Ovary (tissue), 9 donors: Measurements from ENCODE around the gene MUC12. TPM values are rescaled to one million over a fixed set of nuclear protein-coding genes. Genes with fewer than 3 reads are reported as not detected.
"Not testable (repeated sequence)": the region's sequence is repeated elsewhere in the genome, so short reads cannot be mapped to it uniquely, and the experiment has no call there.

ENCODE experiments used
- DNase-seq, 5 donors: peaks; one replicate each; pipeline ENCODE4 v3.0.0-alpha.2; 2019 to 2020
- H3K27ac ChIP-seq, 2 donors: fragments of 200-600 bp; one replicate each; pipeline versions ENCODE4 v1.5.1 to v1.8.0; 2019 to 2022
- H3K27me3 ChIP-seq: fragments of 200-600 bp; one replicate; pipeline ENCODE4 v1.8.0; 2022
- H3K36me3 ChIP-seq: fragments of 200-600 bp; sonication (generic); one replicate; pipeline ENCODE4 v1.5.1; 2019
- H3K4me1 ChIP-seq: one replicate; pipeline ENCODE4 v1.8.1; 2013; ENCODE audit warnings: mild to moderate bottlenecking, moderate library complexity; ENCODE audit not compliant: insufficient read depth
- H3K4me3 ChIP-seq: fragments of 200-600 bp; sonication (generic); one replicate; pipeline ENCODE4 v1.5.1; 2017
- H3K9me3 ChIP-seq, 2 donors: fragments of 200-600 bp in 1 of 2; sonication (generic) in 1 of 2; one replicate each; pipeline versions ENCODE4 v1.5.1 to v1.8.1; 2013 to 2019; ENCODE audit warnings: mild to moderate bottlenecking in 1 of 2, moderate library complexity in 1 of 2
- CTCF ChIP-seq, 3 donors: fragments of 450-650 bp in 2 of 3; fragments of 200-600 bp in 1 of 3; IDR thresholded peaks; one replicate each; pipeline versions ENCODE4 v1.5.1 to v1.8.0; 2016 to 2022; ENCODE audit warnings: antibody characterized with exemption in 3 of 3, mild to moderate bottlenecking in 1 of 3
- EP300 ChIP-seq: sonication (generic); formaldehyde crosslinking; IDR thresholded peaks from one replicate; pipeline ENCODE4 v1.6.1; 2017; ENCODE audit warnings: antibody characterized with exemption
- POLR2A ChIP-seq: fragments of 450-650 bp; IDR thresholded peaks from one replicate; pipeline ENCODE4 v1.6.1; 2017; ENCODE audit warnings: antibody characterized with exemption, mild to moderate bottlenecking, moderate library complexity
- WGBS, 3 donors: extraction: QIAGEN DNeasy Blood & Tissue Kit in 1 of 3; methylation state at CpG; one replicate each; pipeline versions ENCODE4 v1.1.5 to v1.1.7; 2013 to 2017; 5-methylcytosine and 5-hydroxymethylcytosine counted together
- intact Hi-C, 4 donors: fragments of 100-400 bp; cut with DNase I; formaldehyde crosslinking; loops; one replicate each; pipeline versions ENCODE4 v1.11.0 to v1.15.1; 2022 to 2023
- polyA plus RNA-seq, 2 donors: library from polyadenylated mRNA; stranded (reverse); fragments of 200-250 nt in 1 of 2; fragments of 350-450 nt in 1 of 2; fragmentation: Illumina TruSeq in 1 of 2; extraction: RNeasy Lipid Tissue Mini Kit (QIAGEN cat#74804) in 1 of 2; gene quantifications; one replicate each; pipeline ENCODE4 v1.2.3, GENCODE V29; 2013 to 2014
- total RNA-seq, 7 donors: library from RNA; depleted of rRNA in 2 of 7; stranded (reverse); fragments of >200 nt in 2 of 7; fragmentation: NEBNext Ultra II Directional in 3 of 7; extraction: Animal tissue kit (Norgen Biotek cat#: 25700) in 3 of 7; gene quantifications; one replicate each; pipeline versions ENCODE4 v1.1.0 to v1.2.4, GENCODE V29; 2016 to 2023
- donor health status: DM: no; HTN: no; CAD: no; lungs with moderate emphysema.
- donor health status: DM: no; HTN: no; CAD: no.
- donor health status: Bipolar disorder and iron deficiency.
- donor health status: DM: yes; HTN: yes; CAD: no.
- donor health status: DM: no; HTN: no; CAD: no.
- donor health status: DM: yes; HTN: yes; CAD: no.

Gene MUC12
- total and polyA plus RNA-seq, 9 donors, result 0.22 to 2.2 (median 0.62) TPM; not detected in 2

GRCh38 chr7:101002333-101002732, 33.0 kb downstream of the MUC12 start:
- H3K4me1 ChIP-seq, H3K9me3 ChIP-seq, H3K27me3 ChIP-seq, intact Hi-C loops, H3K4me3 ChIP-seq, H3K27ac ChIP-seq, DNase-seq, H3K36me3 ChIP-seq: not testable (repeated sequence)
- WGBS, 3 donors, result 92 to 93% methylated on average over 2 of the region's 8 CpGs; no CpG with 5 or more reads in 1 of the 3 donors

- H3K27ac ChIP-seq, H3K36me3 ChIP-seq, H3K27me3 ChIP-seq, intact Hi-C loops, H3K4me3 ChIP-seq, H3K4me1 ChIP-seq, H3K9me3 ChIP-seq, DNase-seq: not testable (repeated sequence)
- WGBS, 3 donors, result 71 to 83% (median 79%) methylated on average over 2 of the region's 2 CpGs
Measured at GRCh38 chr7:101007361-101007760, 38.0 kb downstream of the MUC12 start.

GRCh38 chr7:101009629-101010028, 40.3 kb downstream of the MUC12 start:
- Histone ChIP-seq H3K36me3 (no peaks in the 10 kb centered on the region), H3K4me3 (no peak overlapping the region), H3K27ac (no peak overlapping the region), H3K9me3 (no peaks in the 10 kb centered on the region), H3K27me3 (no peaks in the 10 kb centered on the region), H3K4me1 (no peaks in the 10 kb centered on the region)
- TF ChIP-seq CTCF (IDR thresholded peaks at IDR 0.05) (no peak), EP300 (no peak), POLR2A (no peak)
- 81 to 83% (median 82%) methylated on average over 5 of the region's 5 CpGs for WGBS, 3 donors
- intact Hi-C loops, result no loop called here
- no peak for DNase-seq

- intact Hi-C loops, result no loop called here
- H3K9me3 ChIP-seq, result no peaks in the 10 kb centered on the region
- H3K4me3 ChIP-seq, result no peak overlapping the region
- H3K27ac ChIP-seq, result no peak overlapping the region
- TF ChIP-seq EP300 (no peak), CTCF (IDR thresholded peaks at IDR 0.05) (no peak), POLR2A (no peak)
- no peaks in the 10 kb centered on the region for H3K36me3 ChIP-seq
- WGBS, 3 donors, result 86 to 97% (median 96%) methylated on average over 5 to 6 of the region's 6 CpGs
- no peak for DNase-seq
- peaks cover 2% of the 10 kb centered on the region for H3K4me1 ChIP-seq
- no peaks in the 10 kb centered on the region for H3K27me3 ChIP-seq
Measured at GRCh38 chr7:101012931-101013330, 43.6 kb downstream of the MUC12 start.

- Histone ChIP-seq H3K27ac (no peak overlapping the region), H3K4me3 (no peak overlapping the region), H3K9me3 (no peaks in the 10 kb centered on the region), H3K27me3 (no peaks in the 10 kb centered on the region), H3K4me1 (peaks cover 4% of the 10 kb centered on the region), H3K36me3 (no peaks in the 10 kb centered on the region)
- WGBS, 3 donors, result 90 to 96% (median 93%) methylated on average over 8 of the region's 8 CpGs
- TF ChIP-seq EP300, result no peak
- TF ChIP-seq CTCF (IDR thresholded peaks at IDR 0.05), result no peak
- TF ChIP-seq POLR2A, result no peak
- DNase-seq, result no peak
- intact Hi-C loops, result no loop called here
Measured at GRCh38 chr7:101015626-101016025, 46.3 kb downstream of the MUC12 start.
